WTC11 (cell line): Measurements from ENCODE around the gene CNOT3. TPM values are rescaled to one million over a fixed set of nuclear protein-coding genes. Genes with fewer than 3 reads are reported as not detected.

ENCODE experiments used
- ATF1 ChIP-seq: sonication (generic); formaldehyde crosslinking; IDR thresholded peaks from 2 replicates; pipeline ENCODE4 v1.8.1; 2023; ENCODE audit warnings: mild to moderate bottlenecking, moderate library complexity, missing genetic modification reagents
- ELF4 ChIP-seq: sonication (generic); formaldehyde crosslinking; IDR thresholded peaks from 2 replicates; pipeline ENCODE4 v1.8.1; 2022; ENCODE audit warnings: low read depth, mild to moderate bottlenecking, moderate library complexity, missing genetic modification reagents
- ETV6 ChIP-seq: sonication (generic); formaldehyde crosslinking; IDR thresholded peaks from 2 replicates; pipeline ENCODE4 v1.8.1; 2022; ENCODE audit warnings: mild to moderate bottlenecking, missing genetic modification reagents
- FOXK1 ChIP-seq: sonication (generic); formaldehyde crosslinking; IDR thresholded peaks from 2 replicates; pipeline ENCODE4 v1.8.0; 2022; ENCODE audit warnings: mild to moderate bottlenecking, moderate library complexity, missing genetic modification reagents
- GRHL2 ChIP-seq: fragments of 250-450 bp; sonication (Bioruptor Pico); IDR thresholded peaks from 2 replicates; pipeline ENCODE4 v1.8.0; 2022; ENCODE audit warnings: mild to moderate bottlenecking, moderate library complexity; ENCODE audit not compliant: insufficient replicate concordance, severe bottlenecking
- HMGA2 ChIP-seq: fragments of 250-450 bp; sonication (Bioruptor Pico); IDR thresholded peaks from 2 replicates; pipeline ENCODE4 v1.4.0; 2021; ENCODE audit warnings: mild to moderate bottlenecking, moderate library complexity
- NFATC4 ChIP-seq: fragments of 250-450 bp; sonication (Bioruptor Pico); IDR thresholded peaks from 2 replicates; pipeline ENCODE4 v1.9.0; 2021; ENCODE audit warnings: mild to moderate bottlenecking
- PRRX2 ChIP-seq: fragments of 250-450 bp; sonication (Bioruptor Pico); IDR thresholded peaks from 2 replicates; pipeline ENCODE4 v1.8.0; 2021; ENCODE audit warnings: mild to moderate bottlenecking
- RORB ChIP-seq: fragments of 250-450 bp; sonication (Bioruptor Pico); IDR thresholded peaks from 2 replicates; pipeline ENCODE4 v1.9.0; 2021; ENCODE audit warnings: mild to moderate bottlenecking
- SMAD4 ChIP-seq: sonication (generic); formaldehyde crosslinking; IDR thresholded peaks from 2 replicates; pipeline ENCODE4 v1.8.0; 2022; ENCODE audit warnings: mild to moderate bottlenecking, missing genetic modification reagents
- SP1 ChIP-seq: sonication (generic); formaldehyde crosslinking; conservative IDR thresholded peaks from 2 replicates; pipeline ENCODE4 v1.8.1; 2022; ENCODE audit warnings: missing genetic modification reagents
- TEAD1 ChIP-seq: sonication (generic); formaldehyde crosslinking; IDR thresholded peaks from 2 replicates; pipeline ENCODE4 v1.8.0; 2022; ENCODE audit warnings: mild to moderate bottlenecking, missing genetic modification reagents
- ZNF138 ChIP-seq: sonication (generic); formaldehyde crosslinking; conservative IDR thresholded peaks from 2 replicates; pipeline ENCODE4 v1.8.1; 2022; ENCODE audit warnings: mild to moderate bottlenecking, moderate library complexity, missing genetic modification reagents
- ZNF671 ChIP-seq: fragments of 250-450 bp; sonication (Bioruptor Pico); IDR thresholded peaks from 2 replicates; pipeline ENCODE4 v1.8.0; 2021; ENCODE audit warnings: mild to moderate bottlenecking
- total RNA-seq: library from RNA; stranded (reverse); gene quantifications from 3 replicates; pipeline ENCODE4 v1.2.3, GENCODE V29; 2021
- TF ChIP-seq, protein P1 (sequence below): sonication (generic); formaldehyde crosslinking; IDR thresholded peaks from 2 replicates; pipeline ENCODE4 v1.8.1; 2022; ENCODE audit warnings: mild to moderate bottlenecking, moderate library complexity, missing genetic modification reagents
- TF ChIP-seq, protein P2 (sequence below): sonication (generic); formaldehyde crosslinking; IDR thresholded peaks from 2 replicates; pipeline ENCODE4 v1.8.0; 2022; ENCODE audit warnings: mild to moderate bottlenecking, missing genetic modification reagents
- TF ChIP-seq, protein P3 (sequence below): fragments of 200-600 bp; IDR thresholded peaks from 2 replicates; pipeline ENCODE4 v1.8.0; 2022; ENCODE audit warnings: antibody characterized with exemption
- TF ChIP-seq, protein P4 (sequence below): sonication (generic); formaldehyde crosslinking; IDR thresholded peaks from 2 replicates; pipeline ENCODE4 v1.8.0; 2022; ENCODE audit warnings: mild to moderate bottlenecking, missing genetic modification reagents
- TF ChIP-seq, protein P5 (sequence below): fragments of 250-450 bp; sonication (Bioruptor Pico); IDR thresholded peaks from 2 replicates; pipeline ENCODE4 v1.9.0; 2021; ENCODE audit warnings: mild to moderate bottlenecking, borderline replicate concordance
- TF ChIP-seq, protein P6 (sequence below): sonication (generic); formaldehyde crosslinking; IDR thresholded peaks from 2 replicates; pipeline ENCODE4 v1.8.0; 2022; ENCODE audit warnings: mild to moderate bottlenecking, missing genetic modification reagents

The CNOT3 gene
- total RNA-seq, 1 experiment from 2014 or later: 93.3 TPM

DNA sequence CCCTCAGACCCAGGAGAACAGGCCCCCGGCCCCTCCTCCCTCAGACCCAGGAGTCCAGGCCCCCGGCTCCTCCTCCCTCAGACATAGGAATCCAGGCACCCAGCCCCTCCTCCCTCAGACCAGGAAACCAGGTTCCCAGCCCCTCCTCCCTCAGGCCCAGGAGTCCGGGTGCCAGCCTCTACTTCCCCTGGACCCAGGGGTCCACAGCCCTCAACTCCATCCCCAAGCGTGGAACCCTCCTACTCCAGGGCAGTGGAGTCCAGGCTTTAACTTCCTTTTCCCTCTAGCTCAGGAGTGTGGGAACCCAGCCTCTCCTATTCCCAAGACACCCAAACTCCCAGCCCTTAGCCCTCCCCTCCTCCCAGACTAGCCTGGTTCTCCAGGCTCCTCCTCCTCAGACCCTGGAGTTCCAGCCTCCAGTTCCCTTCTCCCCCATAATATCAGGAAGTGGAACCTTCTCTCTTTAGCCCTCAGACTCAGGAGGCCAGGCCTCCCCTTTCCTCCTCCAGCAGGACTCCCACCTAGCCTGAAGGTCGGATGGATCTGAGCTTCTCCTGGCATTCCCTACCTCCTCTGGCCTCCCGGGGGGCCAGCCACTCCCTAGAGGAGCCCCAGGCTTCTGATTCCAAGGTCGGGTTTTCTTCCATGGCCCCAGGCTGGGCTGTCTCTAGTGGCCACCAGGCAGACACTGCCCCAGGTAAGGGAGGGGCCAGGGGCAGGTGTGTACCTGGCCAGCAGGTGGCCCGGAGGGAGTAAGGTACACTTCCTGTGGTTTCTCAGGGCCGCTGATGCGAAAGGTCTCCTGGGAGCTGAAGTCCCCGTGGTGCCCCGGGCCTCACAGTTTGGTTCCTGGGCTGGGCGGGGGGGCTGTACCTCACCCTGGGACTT lies 35.2 kb downstream of the CNOT3 start, which contains the start of gene TMC4 (continued):
- TF ChIP-seq, protein P1, sequence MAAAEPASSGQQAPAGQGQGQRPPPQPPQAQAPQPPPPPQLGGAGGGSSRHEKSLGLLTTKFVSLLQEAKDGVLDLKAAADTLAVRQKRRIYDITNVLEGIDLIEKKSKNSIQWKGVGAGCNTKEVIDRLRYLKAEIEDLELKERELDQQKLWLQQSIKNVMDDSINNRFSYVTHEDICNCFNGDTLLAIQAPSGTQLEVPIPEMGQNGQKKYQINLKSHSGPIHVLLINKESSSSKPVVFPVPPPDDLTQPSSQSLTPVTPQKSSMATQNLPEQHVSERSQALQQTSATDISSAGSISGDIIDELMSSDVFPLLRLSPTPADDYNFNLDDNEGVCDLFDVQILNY (CRISPR knock-in tag): no peak
- TF ChIP-seq, protein P2, sequence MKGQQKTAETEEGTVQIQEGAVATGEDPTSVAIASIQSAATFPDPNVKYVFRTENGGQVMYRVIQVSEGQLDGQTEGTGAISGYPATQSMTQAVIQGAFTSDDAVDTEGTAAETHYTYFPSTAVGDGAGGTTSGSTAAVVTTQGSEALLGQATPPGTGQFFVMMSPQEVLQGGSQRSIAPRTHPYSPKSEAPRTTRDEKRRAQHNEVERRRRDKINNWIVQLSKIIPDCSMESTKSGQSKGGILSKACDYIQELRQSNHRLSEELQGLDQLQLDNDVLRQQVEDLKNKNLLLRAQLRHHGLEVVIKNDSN (CRISPR knock-in tag): peak; percentile 10; the same call in 1 of the 2 replicates
- TF ChIP-seq ETV6 (0 out of 2 replicates have a peak, but pooled peaks have one; percentile 68), TEAD1 (0 out of 2 replicates have a peak, but pooled peaks have one; percentile 33), GRHL2 (no peak), RORB (CRISPR knock-in tag) (no peak), SMAD4 (CRISPR knock-in tag) (no peak), PRRX2 (peak; percentile 18; the same call in 1 of the 2 replicates), ATF1 (CRISPR knock-in tag) (no peak), FOXK1 (CRISPR knock-in tag) (peak; percentile 79), ZNF671 (CRISPR knock-in tag) (no peak), ZNF138 (no peak), SP1 (CRISPR knock-in tag) (0 out of 2 replicates have a peak, but pooled peaks have one; percentile 35), HMGA2 (CRISPR knock-in tag) (no peak), ELF4 (CRISPR knock-in tag) (no peak), NFATC4 (CRISPR knock-in tag) (0 out of 2 replicates have a peak, but pooled peaks have one; percentile 10)
- TF ChIP-seq, protein P3, sequence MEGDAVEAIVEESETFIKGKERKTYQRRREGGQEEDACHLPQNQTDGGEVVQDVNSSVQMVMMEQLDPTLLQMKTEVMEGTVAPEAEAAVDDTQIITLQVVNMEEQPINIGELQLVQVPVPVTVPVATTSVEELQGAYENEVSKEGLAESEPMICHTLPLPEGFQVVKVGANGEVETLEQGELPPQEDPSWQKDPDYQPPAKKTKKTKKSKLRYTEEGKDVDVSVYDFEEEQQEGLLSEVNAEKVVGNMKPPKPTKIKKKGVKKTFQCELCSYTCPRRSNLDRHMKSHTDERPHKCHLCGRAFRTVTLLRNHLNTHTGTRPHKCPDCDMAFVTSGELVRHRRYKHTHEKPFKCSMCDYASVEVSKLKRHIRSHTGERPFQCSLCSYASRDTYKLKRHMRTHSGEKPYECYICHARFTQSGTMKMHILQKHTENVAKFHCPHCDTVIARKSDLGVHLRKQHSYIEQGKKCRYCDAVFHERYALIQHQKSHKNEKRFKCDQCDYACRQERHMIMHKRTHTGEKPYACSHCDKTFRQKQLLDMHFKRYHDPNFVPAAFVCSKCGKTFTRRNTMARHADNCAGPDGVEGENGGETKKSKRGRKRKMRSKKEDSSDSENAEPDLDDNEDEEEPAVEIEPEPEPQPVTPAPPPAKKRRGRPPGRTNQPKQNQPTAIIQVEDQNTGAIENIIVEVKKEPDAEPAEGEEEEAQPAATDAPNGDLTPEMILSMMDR: 0 out of 2 replicates have a peak, but pooled peaks have one; percentile 12
- TF ChIP-seq, protein P4, sequence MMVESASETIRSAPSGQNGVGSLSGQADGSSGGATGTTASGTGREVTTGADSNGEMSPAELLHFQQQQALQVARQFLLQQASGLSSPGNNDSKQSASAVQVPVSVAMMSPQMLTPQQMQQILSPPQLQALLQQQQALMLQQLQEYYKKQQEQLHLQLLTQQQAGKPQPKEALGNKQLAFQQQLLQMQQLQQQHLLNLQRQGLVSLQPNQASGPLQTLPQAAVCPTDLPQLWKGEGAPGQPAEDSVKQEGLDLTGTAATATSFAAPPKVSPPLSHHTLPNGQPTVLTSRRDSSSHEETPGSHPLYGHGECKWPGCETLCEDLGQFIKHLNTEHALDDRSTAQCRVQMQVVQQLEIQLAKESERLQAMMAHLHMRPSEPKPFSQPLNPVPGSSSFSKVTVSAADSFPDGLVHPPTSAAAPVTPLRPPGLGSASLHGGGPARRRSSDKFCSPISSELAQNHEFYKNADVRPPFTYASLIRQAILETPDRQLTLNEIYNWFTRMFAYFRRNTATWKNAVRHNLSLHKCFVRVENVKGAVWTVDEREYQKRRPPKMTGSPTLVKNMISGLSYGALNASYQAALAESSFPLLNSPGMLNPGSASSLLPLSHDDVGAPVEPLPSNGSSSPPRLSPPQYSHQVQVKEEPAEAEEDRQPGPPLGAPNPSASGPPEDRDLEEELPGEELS (CRISPR knock-in tag): 0 out of 2 replicates have a peak, but pooled peaks have one; percentile 65
- TF ChIP-seq, protein P5, sequence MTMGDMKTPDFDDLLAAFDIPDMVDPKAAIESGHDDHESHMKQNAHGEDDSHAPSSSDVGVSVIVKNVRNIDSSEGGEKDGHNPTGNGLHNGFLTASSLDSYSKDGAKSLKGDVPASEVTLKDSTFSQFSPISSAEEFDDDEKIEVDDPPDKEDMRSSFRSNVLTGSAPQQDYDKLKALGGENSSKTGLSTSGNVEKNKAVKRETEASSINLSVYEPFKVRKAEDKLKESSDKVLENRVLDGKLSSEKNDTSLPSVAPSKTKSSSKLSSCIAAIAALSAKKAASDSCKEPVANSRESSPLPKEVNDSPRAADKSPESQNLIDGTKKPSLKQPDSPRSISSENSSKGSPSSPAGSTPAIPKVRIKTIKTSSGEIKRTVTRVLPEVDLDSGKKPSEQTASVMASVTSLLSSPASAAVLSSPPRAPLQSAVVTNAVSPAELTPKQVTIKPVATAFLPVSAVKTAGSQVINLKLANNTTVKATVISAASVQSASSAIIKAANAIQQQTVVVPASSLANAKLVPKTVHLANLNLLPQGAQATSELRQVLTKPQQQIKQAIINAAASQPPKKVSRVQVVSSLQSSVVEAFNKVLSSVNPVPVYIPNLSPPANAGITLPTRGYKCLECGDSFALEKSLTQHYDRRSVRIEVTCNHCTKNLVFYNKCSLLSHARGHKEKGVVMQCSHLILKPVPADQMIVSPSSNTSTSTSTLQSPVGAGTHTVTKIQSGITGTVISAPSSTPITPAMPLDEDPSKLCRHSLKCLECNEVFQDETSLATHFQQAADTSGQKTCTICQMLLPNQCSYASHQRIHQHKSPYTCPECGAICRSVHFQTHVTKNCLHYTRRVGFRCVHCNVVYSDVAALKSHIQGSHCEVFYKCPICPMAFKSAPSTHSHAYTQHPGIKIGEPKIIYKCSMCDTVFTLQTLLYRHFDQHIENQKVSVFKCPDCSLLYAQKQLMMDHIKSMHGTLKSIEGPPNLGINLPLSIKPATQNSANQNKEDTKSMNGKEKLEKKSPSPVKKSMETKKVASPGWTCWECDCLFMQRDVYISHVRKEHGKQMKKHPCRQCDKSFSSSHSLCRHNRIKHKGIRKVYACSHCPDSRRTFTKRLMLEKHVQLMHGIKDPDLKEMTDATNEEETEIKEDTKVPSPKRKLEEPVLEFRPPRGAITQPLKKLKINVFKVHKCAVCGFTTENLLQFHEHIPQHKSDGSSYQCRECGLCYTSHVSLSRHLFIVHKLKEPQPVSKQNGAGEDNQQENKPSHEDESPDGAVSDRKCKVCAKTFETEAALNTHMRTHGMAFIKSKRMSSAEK (CRISPR knock-in tag): peak; percentile 35; the same call in 1 of the 2 replicates
- TF ChIP-seq, protein P6, sequence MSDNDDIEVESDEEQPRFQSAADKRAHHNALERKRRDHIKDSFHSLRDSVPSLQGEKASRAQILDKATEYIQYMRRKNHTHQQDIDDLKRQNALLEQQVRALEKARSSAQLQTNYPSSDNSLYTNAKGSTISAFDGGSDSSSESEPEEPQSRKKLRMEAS (CRISPR knock-in tag): no peak
- TF ChIP-seq, all 79 proteins: peak for 16
